ENCODE results near the gene RTCA.
"Not testable (repeated sequence)": the region's sequence is repeated elsewhere in the genome, so short reads cannot be mapped to it uniquely, and the experiment has no call there.

RTCA gene

GRCh38 chr1:100265931-100266740 lies at the start of gene RTCA:
Gene RTCA (plus strand): TSS chr1:100266216. CDS start chr1:100266376, 160 bp downstream.
- DNase-seq (ENCODE audit: low read depth), result peak; percentile 98

- DNase-seq (ENCODE audit: low read depth), result no peak
Measured at GRCh38 chr1:100217834-100218233, 48.2 kb upstream of the RTCA start.

GRCh38 chr1:100219457-100219856 lies 46.6 kb upstream of the RTCA start:
- no peak for DNase-seq (ENCODE audit: low read depth)

- no peak for DNase-seq (ENCODE audit: low read depth)
Measured at GRCh38 chr1:100219883-100220282, 46.1 kb upstream of the RTCA start.

- no peak for DNase-seq (ENCODE audit: low read depth)
Measured at GRCh38 chr1:100222428-100222827, 43.6 kb upstream of the RTCA start.

GRCh38 chr1:100229681-100230443 lies 36.2 kb upstream of the RTCA start:
- no peak for DNase-seq (ENCODE audit: low read depth)

GRCh38 chr1:100230765-100231164 lies 35.3 kb upstream of the RTCA start:
- no peak for DNase-seq (ENCODE audit: low read depth)

GRCh38 chr1:100231721-100232120 lies 34.3 kb upstream of the RTCA start:
- no peak for DNase-seq (ENCODE audit: low read depth)

- no peak for DNase-seq (ENCODE audit: low read depth)
Measured at GRCh38 chr1:100232156-100232555, 33.9 kb upstream of the RTCA start.

GRCh38 chr1:100233566-100233965 lies 32.5 kb upstream of the RTCA start:
- not testable (repeated sequence) for DNase-seq (ENCODE audit: low read depth)

GRCh38 chr1:100234432-100234831 lies 31.6 kb upstream of the RTCA start:
- no peak for DNase-seq (ENCODE audit: low read depth)

- DNase-seq (ENCODE audit: low read depth), result no peak
Measured at GRCh38 chr1:100237091-100237490, 28.9 kb upstream of the RTCA start.

- DNase-seq (ENCODE audit: low read depth), result no peak
Measured at GRCh38 chr1:100239961-100240360, 26.1 kb upstream of the RTCA start.

- DNase-seq (ENCODE audit: low read depth), result no peak
Measured at GRCh38 chr1:100240631-100241030, 25.4 kb upstream of the RTCA start.

GRCh38 chr1:100246738-100247137 lies 19.3 kb upstream of the RTCA start:
- no peak for DNase-seq (ENCODE audit: low read depth)

GRCh38 chr1:100249155-100249536 lies 16.9 kb upstream of the RTCA start:
- DNase-seq (ENCODE audit: low read depth), result no peak

GRCh38 chr1:100249537-100250257 lies 16.3 kb upstream of the RTCA start, which contains the start of gene DBT:
Gene DBT (minus strand): TSS chr1:100249834. CDS start chr1:100249820, 14 bp downstream.
- peak; percentile 80 for DNase-seq (ENCODE audit: low read depth)

- no peak for DNase-seq (ENCODE audit: low read depth)
Measured at GRCh38 chr1:100250264-100250663, 15.8 kb upstream of the RTCA start.

- DNase-seq (ENCODE audit: low read depth), result no peak
Measured at GRCh38 chr1:100250807-100251206, 15.2 kb upstream of the RTCA start.

GRCh38 chr1:100252901-100253300 lies 13.1 kb upstream of the RTCA start:
- no peak for DNase-seq (ENCODE audit: low read depth)

- DNase-seq (ENCODE audit: low read depth), result no peak
Measured at GRCh38 chr1:100253552-100253951, 12.5 kb upstream of the RTCA start.

- not testable (repeated sequence) for DNase-seq (ENCODE audit: low read depth)
Measured at GRCh38 chr1:100256273-100256672, 9.7 kb upstream of the RTCA start.

- DNase-seq (ENCODE audit: low read depth), result not testable (repeated sequence)
Measured at GRCh38 chr1:100258427-100258826, 7.6 kb upstream of the RTCA start.

All from activated T-cell treated with anti-CD3 and anti-CD28 coated beads for 1 hour (primary cell).